Activated T-helper 17 cell treated with anti-CD3 and anti-CD28 coated beads, Interleukin-2, amount 50 U/mL, for 72 hours (primary cell): ENCODE data around the gene ADAM30. TPM values are rescaled to one million over a fixed set of nuclear protein-coding genes. Genes with fewer than 3 reads are reported as not detected.

ENCODE experiments used
- ATAC-seq: fragments of 150-1000 bp; cut with Tn5 transposase; replicated peaks from 2 replicates; pipeline ENCODE4 v1.10.0; 2021; ENCODE audit warnings: mild to moderate bottlenecking, moderate library complexity
- H3K27ac Mint-ChIP-seq: one replicate; pipeline ENCODE4 v1.8.0; 2022; ENCODE audit warnings: mixed read lengths
- H3K27me3 Mint-ChIP-seq: one replicate; pipeline ENCODE4 v1.8.0; 2022; ENCODE audit warnings: mixed read lengths
- H3K36me3 Mint-ChIP-seq: one replicate; pipeline ENCODE4 v1.8.0; 2022; ENCODE audit warnings: low read depth, mild to moderate bottlenecking, mixed read lengths
- H3K4me1 Mint-ChIP-seq: one replicate; pipeline ENCODE4 v1.8.0; 2022; ENCODE audit warnings: mixed read lengths
- H3K4me3 Mint-ChIP-seq: one replicate; pipeline ENCODE4 v1.8.0; 2022; ENCODE audit warnings: mild to moderate bottlenecking, mixed read lengths
- H3K9me3 Mint-ChIP-seq: one replicate; pipeline ENCODE4 v1.8.0; 2022; ENCODE audit warnings: mixed read lengths
- total RNA-seq, 2 donors: library from RNA; stranded (reverse); gene quantifications; one replicate each; pipeline ENCODE4 v1.2.3, GENCODE V29; 2022

The ADAM30 gene
- total RNA-seq, 2 donors from 2014 or later, result not detected

- no peaks in the 10 kb centered on the region for H3K36me3 Mint-ChIP-seq
- peak overlapping the region; percentile 9 for H3K4me3 Mint-ChIP-seq
- no peak for ATAC-seq
- peaks cover 10% of the 10 kb centered on the region for H3K4me1 Mint-ChIP-seq
- H3K27me3 Mint-ChIP-seq, result peaks cover under 1% of the 10 kb centered on the region
- no peak overlapping the region for H3K27ac Mint-ChIP-seq
- H3K9me3 Mint-ChIP-seq, result no peaks in the 10 kb centered on the region
Observed at GRCh38 chr1:119893827-119894700, 2.3 kb downstream of the ADAM30 start.

- peaks cover 4% of the 10 kb centered on the region for H3K9me3 Mint-ChIP-seq
- H3K4me1 Mint-ChIP-seq, result peaks cover 10% of the 10 kb centered on the region
- H3K4me3 Mint-ChIP-seq, result peak overlapping the region; percentile 9
- H3K27me3 Mint-ChIP-seq, result peaks cover 8% of the 10 kb centered on the region
- H3K27ac Mint-ChIP-seq, result no peak overlapping the region
- ATAC-seq, result peak; percentile 70
- H3K36me3 Mint-ChIP-seq, result no peaks in the 10 kb centered on the region
Observed at GRCh38 chr1:119893238-119893791, 3.0 kb downstream of the ADAM30 start.

GRCh38 chr1:119891386-119891785 is 4.9 kb downstream of the ADAM30 start:
- H3K36me3 Mint-ChIP-seq, result no peaks in the 10 kb centered on the region
- H3K9me3 Mint-ChIP-seq, result peaks cover 7% of the 10 kb centered on the region
- ATAC-seq, result no peak
- peaks cover 10% of the 10 kb centered on the region for H3K4me1 Mint-ChIP-seq
- peaks cover 10% of the 10 kb centered on the region for H3K27me3 Mint-ChIP-seq
- no peak overlapping the region for H3K4me3 Mint-ChIP-seq
- H3K27ac Mint-ChIP-seq, result no peak overlapping the region

GRCh38 chr1:119888476-119888875 is 7.8 kb downstream of the ADAM30 start:
- Mint-ChIP-seq H3K4me3 (no peak overlapping the region), H3K9me3 (peaks cover 7% of the 10 kb centered on the region), H3K4me1 (peaks cover 5% of the 10 kb centered on the region), H3K27ac (no peak overlapping the region), H3K36me3 (no peaks in the 10 kb centered on the region), H3K27me3 (peaks cover 18% of the 10 kb centered on the region)
- ATAC-seq, result no peak

- Mint-ChIP-seq H3K9me3 (peaks cover 7% of the 10 kb centered on the region), H3K4me3 (no peak overlapping the region), H3K4me1 (no peaks in the 10 kb centered on the region), H3K27me3 (peaks cover 18% of the 10 kb centered on the region), H3K27ac (no peak overlapping the region), H3K36me3 (no peaks in the 10 kb centered on the region)
- ATAC-seq, result no peak
Observed at GRCh38 chr1:119887427-119887826, 8.9 kb downstream of the ADAM30 start.

- Mint-ChIP-seq H3K4me3 (no peak overlapping the region), H3K27me3 (peaks cover 18% of the 10 kb centered on the region), H3K27ac (no peak overlapping the region), H3K9me3 (peaks cover 7% of the 10 kb centered on the region), H3K36me3 (no peaks in the 10 kb centered on the region), H3K4me1 (no peaks in the 10 kb centered on the region)
- peak; percentile 74 for ATAC-seq
Observed at GRCh38 chr1:119885903-119886783, 10.2 kb downstream of the ADAM30 start.

GRCh38 chr1:119884711-119885110 is 11.6 kb downstream of the ADAM30 start:
- H3K36me3 Mint-ChIP-seq, result no peaks in the 10 kb centered on the region
- ATAC-seq, result no peak
- H3K4me3 Mint-ChIP-seq, result no peak overlapping the region
- peaks cover 29% of the 10 kb centered on the region for H3K27me3 Mint-ChIP-seq
- H3K4me1 Mint-ChIP-seq, result no peaks in the 10 kb centered on the region
- peaks cover 7% of the 10 kb centered on the region for H3K9me3 Mint-ChIP-seq
- H3K27ac Mint-ChIP-seq, result no peak overlapping the region

- H3K27ac Mint-ChIP-seq, result no peak overlapping the region
- H3K27me3 Mint-ChIP-seq, result peaks cover 26% of the 10 kb centered on the region
- no peak for ATAC-seq
- no peaks in the 10 kb centered on the region for H3K4me1 Mint-ChIP-seq
- H3K36me3 Mint-ChIP-seq, result no peaks in the 10 kb centered on the region
- H3K4me3 Mint-ChIP-seq, result no peak overlapping the region
- peaks cover 7% of the 10 kb centered on the region for H3K9me3 Mint-ChIP-seq
Observed at GRCh38 chr1:119883826-119884225, 12.5 kb downstream of the ADAM30 start.

- no peak overlapping the region for H3K27ac Mint-ChIP-seq
- no peak for ATAC-seq
- H3K4me1 Mint-ChIP-seq, result no peaks in the 10 kb centered on the region
- no peak overlapping the region for H3K4me3 Mint-ChIP-seq
- peaks cover 19% of the 10 kb centered on the region for H3K27me3 Mint-ChIP-seq
- no peaks in the 10 kb centered on the region for H3K36me3 Mint-ChIP-seq
- no peaks in the 10 kb centered on the region for H3K9me3 Mint-ChIP-seq
Observed at GRCh38 chr1:119882132-119883049, 13.9 kb downstream of the ADAM30 start.

- Mint-ChIP-seq H3K4me1 (no peaks in the 10 kb centered on the region), H3K4me3 (no peak overlapping the region), H3K9me3 (no peaks in the 10 kb centered on the region), H3K36me3 (no peaks in the 10 kb centered on the region), H3K27me3 (peaks cover 15% of the 10 kb centered on the region), H3K27ac (no peak overlapping the region)
- ATAC-seq, result no peak
Observed at GRCh38 chr1:119879510-119880434, 16.5 kb downstream of the ADAM30 start.

- H3K4me1 Mint-ChIP-seq, result no peaks in the 10 kb centered on the region
- ATAC-seq, result no peak
- H3K36me3 Mint-ChIP-seq, result no peaks in the 10 kb centered on the region
- H3K27me3 Mint-ChIP-seq, result peaks cover 16% of the 10 kb centered on the region
- H3K4me3 Mint-ChIP-seq, result no peak overlapping the region
- no peak overlapping the region for H3K27ac Mint-ChIP-seq
- H3K9me3 Mint-ChIP-seq, result no peaks in the 10 kb centered on the region
Observed at GRCh38 chr1:119878171-119878570, 18.1 kb downstream of the ADAM30 start.

GRCh38 chr1:119874186-119874585 is 22.1 kb downstream of the ADAM30 start:
- no peak for ATAC-seq
- Mint-ChIP-seq H3K4me1 (no peaks in the 10 kb centered on the region), H3K9me3 (no peaks in the 10 kb centered on the region), H3K27me3 (peaks cover 20% of the 10 kb centered on the region), H3K36me3 (no peaks in the 10 kb centered on the region), H3K27ac (no peak overlapping the region), H3K4me3 (no peak overlapping the region)
